H9 (cell line): Measurements from ENCODE around the gene ETV6. TPM values are rescaled to one million over a fixed set of nuclear protein-coding genes. Genes with fewer than 3 reads are reported as not detected.

Experiments used
- DNase-seq: peaks from one replicate; pipeline ENCODE4 v3.0.0-alpha.2; 2017
- H2AFZ ChIP-seq: one replicate; pipeline ENCODE4 v1.6.1; 2013; ENCODE audit warnings: mild to moderate bottlenecking, low read length, control low read depth, moderate library complexity
- H2AK5ac ChIP-seq: 2 replicates; pipeline ENCODE4 v1.6.1; 2013; ENCODE audit warnings: low read length, control low read depth, mixed read lengths; ENCODE audit not compliant: insufficient read length
- H2BK120ac ChIP-seq: one replicate; pipeline ENCODE4 v1.6.1; 2013; ENCODE audit warnings: low read depth, mild to moderate bottlenecking, low read length, control low read depth, inconsistent platforms; ENCODE audit not compliant: poor library complexity, severe bottlenecking
- H2BK12ac ChIP-seq: 2 replicates; pipeline ENCODE4 v1.6.1; 2013; ENCODE audit warnings: low read length, control low read depth, mixed read lengths, low read depth; ENCODE audit not compliant: insufficient read length
- H2BK15ac ChIP-seq: 2 replicates; pipeline ENCODE4 v1.6.1; 2013; ENCODE audit warnings: low read depth, low read length, control low read depth
- H2BK20ac ChIP-seq: one replicate; pipeline ENCODE4 v1.6.1; 2013; ENCODE audit warnings: low read depth, mild to moderate bottlenecking, low read length, control low read depth, inconsistent platforms; ENCODE audit not compliant: poor library complexity, severe bottlenecking
- H2BK5ac ChIP-seq: 2 replicates; pipeline ENCODE4 v1.6.1; 2013; ENCODE audit warnings: low read length, control low read depth, mixed read lengths; ENCODE audit not compliant: insufficient read length
- H3K14ac ChIP-seq: 2 replicates; pipeline ENCODE4 v1.6.1; 2013; ENCODE audit warnings: low read length, control low read depth; ENCODE audit not compliant: insufficient read depth
- H3K18ac ChIP-seq: 2 replicates; pipeline ENCODE4 v1.6.1; 2013; ENCODE audit warnings: low read depth, mild to moderate bottlenecking, mixed read lengths, low read length, control low read depth; ENCODE audit not compliant: insufficient read length
- H3K23ac ChIP-seq: 2 replicates; pipeline ENCODE4 v1.6.1; 2013; ENCODE audit warnings: low read length, control low read depth, mixed read lengths, low read depth; ENCODE audit not compliant: insufficient read length
- H3K23me2 ChIP-seq: 2 replicates; pipeline ENCODE4 v1.6.1; 2013; ENCODE audit warnings: low read depth, mild to moderate bottlenecking, mixed read lengths, low read length, control low read depth; ENCODE audit not compliant: insufficient read length, poor library complexity, severe bottlenecking
- H3K27ac ChIP-seq: 2 replicates; pipeline ENCODE4 v1.5.1; 2013; ENCODE audit warnings: low read length, control low read depth, mixed read lengths, low read depth; ENCODE audit not compliant: insufficient read length
- H3K27me3 ChIP-seq: 2 replicates; pipeline ENCODE4 v1.6.1; 2013; ENCODE audit warnings: low read length, control low read depth, inconsistent platforms; ENCODE audit not compliant: insufficient read depth
- H3K4ac ChIP-seq: 2 replicates; pipeline ENCODE4 v1.6.1; 2013; ENCODE audit warnings: low read depth, mild to moderate bottlenecking, control low read depth, inconsistent platforms, low read length, moderate library complexity
- H3K4me1 ChIP-seq: 2 replicates; pipeline ENCODE4 v1.6.1; 2013; ENCODE audit warnings: low read length, control low read depth, inconsistent platforms; ENCODE audit not compliant: insufficient read depth
- H3K4me2 ChIP-seq: 2 replicates; pipeline ENCODE4 v1.6.1; 2013; ENCODE audit warnings: low read length, control low read depth, mixed read lengths; ENCODE audit not compliant: insufficient read length, insufficient read depth
- H3K56ac ChIP-seq: 2 replicates; pipeline ENCODE4 v1.6.1; 2013; ENCODE audit warnings: low read depth, mild to moderate bottlenecking, mixed read lengths, low read length, control low read depth; ENCODE audit not compliant: insufficient read length
- H3K79me1 ChIP-seq: 2 replicates; pipeline ENCODE4 v1.6.1; 2013; ENCODE audit warnings: low read depth, mild to moderate bottlenecking, moderate library complexity, low read length, control low read depth, inconsistent platforms; ENCODE audit not compliant: insufficient read depth, poor library complexity, severe bottlenecking
- H3K79me2 ChIP-seq: 2 replicates; pipeline ENCODE4 v1.6.1; 2013; ENCODE audit warnings: low read length, control low read depth, inconsistent platforms; ENCODE audit not compliant: insufficient read depth
- H3K9ac ChIP-seq: 2 replicates; pipeline ENCODE4 v1.6.1; 2013; ENCODE audit warnings: low read length, control low read depth, mixed read lengths; ENCODE audit not compliant: insufficient read length; ENCODE audit errors: extremely low read depth
- H3K9me3 ChIP-seq: one replicate; pipeline ENCODE4 v1.6.1; 2013; ENCODE audit warnings: low read depth, low read length, inconsistent platforms; ENCODE audit not compliant: control insufficient read depth
- H3T11ph ChIP-seq: one replicate; pipeline ENCODE4 v1.6.1; 2013; ENCODE audit warnings: mild to moderate bottlenecking, low read length, control low read depth, inconsistent platforms
- H4K20me1 ChIP-seq: one replicate; pipeline ENCODE4 v1.6.1; 2013; ENCODE audit not compliant: control insufficient read depth, insufficient read length, insufficient read depth
- H4K5ac ChIP-seq: 2 replicates; pipeline ENCODE4 v1.6.1; 2013; ENCODE audit warnings: low read depth, mild to moderate bottlenecking, mixed read lengths, low read length, control low read depth; ENCODE audit not compliant: insufficient read length
- H4K8ac ChIP-seq: replicated peaks from 2 replicates; pipeline ENCODE4 v1.6.1; 2013; ENCODE audit warnings: low read length, control low read depth, mixed read lengths, low read depth; ENCODE audit not compliant: insufficient read length
- H4K91ac ChIP-seq: 2 replicates; pipeline ENCODE4 v1.6.1; 2013; ENCODE audit warnings: low read depth, mild to moderate bottlenecking, moderate library complexity, mixed read lengths, low read length, control low read depth; ENCODE audit not compliant: insufficient read length
- H3K27ac Mint-ChIP-seq, 3 experiments: 2 replicates in 2 of 3; 3 replicates in 1 of 3; pipeline ENCODE4 v1.8.0; 2020 to 2021; ENCODE audit warnings: mixed read lengths in 3 of 3, mild to moderate bottlenecking in 1 of 3, moderate library complexity in 1 of 3
- H3K27me3 Mint-ChIP-seq: 2 replicates; pipeline ENCODE4 v1.8.0; 2021; ENCODE audit warnings: low read depth, mild to moderate bottlenecking, moderate library complexity, mixed read lengths
- H3K36me3 Mint-ChIP-seq, 3 experiments: 2 replicates in 2 of 3; 3 replicates in 1 of 3; pipeline ENCODE4 v1.8.0; 2020 to 2021; ENCODE audit warnings: low read depth in 3 of 3, mixed read lengths in 3 of 3; ENCODE audit not compliant: insufficient read depth in 1 of 3
- H3K4me1 Mint-ChIP-seq, 2 experiments: 2 replicates each; pipeline ENCODE4 v1.8.0; 2020; ENCODE audit warnings: mixed read lengths in 2 of 2
- H3K4me3 Mint-ChIP-seq, 2 experiments: 2 replicates in 1 of 2; 3 replicates in 1 of 2; pipeline ENCODE4 v1.8.0; 2020 to 2021; ENCODE audit warnings: mild to moderate bottlenecking in 2 of 2, mixed read lengths in 2 of 2, moderate library complexity in 1 of 2
- H3K9me3 Mint-ChIP-seq, 2 experiments: 2 replicates in 1 of 2; 3 replicates in 1 of 2; pipeline ENCODE4 v1.8.0; 2020; ENCODE audit warnings: mild to moderate bottlenecking in 2 of 2, mixed read lengths in 2 of 2, moderate library complexity in 1 of 2
- whole genome bisulfite sequencing: extraction: QIAGEN DNeasy Blood & Tissue Kit; methylation state at CpG from one replicate; pipeline ENCODE4 v1.1.7; 2013; ENCODE audit warnings: missing lambda C conversion rate, low lambda C conversion rate, mixed read lengths; ENCODE audit not compliant: insufficient read length; ENCODE audit errors: extremely low coverage; 5-methylcytosine and 5-hydroxymethylcytosine counted together
- total RNA-seq: library from RNA; stranded (reverse); gene quantifications from 2 replicates; pipeline ENCODE4 v1.2.1, GENCODE V29; 2021
- TF ChIP-seq, protein P1 (sequence below): fragments of 200-600 bp; sonication (generic); conservative IDR thresholded peaks from 3 replicates; pipeline ENCODE4 v1.8.0; 2021; ENCODE audit warnings: antibody characterized with exemption, mild to moderate bottlenecking

The ETV6 gene
- total RNA-seq, 1 experiment from 2014 or later: 28.7 TPM

- no peaks in the 10 kb centered on the region for H3K79me2 ChIP-seq
- H2AFZ ChIP-seq: no peak overlapping the region
- no peaks in the 10 kb centered on the region; a peak in 1 of 7 replicates for H3K36me3 Mint-ChIP-seq
- H2BK20ac ChIP-seq: no peak overlapping the region
- no peak overlapping the region for H2BK12ac ChIP-seq
- no peak for DNase-seq
- no peaks in the 10 kb centered on the region for H3K27me3 ChIP-seq
- no peak overlapping the region for H2BK120ac ChIP-seq
- no peaks in the 10 kb centered on the region for H3K23me2 ChIP-seq
- no peak overlapping the region for H4K91ac ChIP-seq
- no peak overlapping the region for H3K9ac ChIP-seq
- H3K4me3 Mint-ChIP-seq: no peak overlapping the region
- no peak overlapping the region for H3K27ac ChIP-seq
- no peak overlapping the region for H4K5ac ChIP-seq
- no peaks in the 10 kb centered on the region for H3K9me3 ChIP-seq
- TF ChIP-seq, protein P1, sequence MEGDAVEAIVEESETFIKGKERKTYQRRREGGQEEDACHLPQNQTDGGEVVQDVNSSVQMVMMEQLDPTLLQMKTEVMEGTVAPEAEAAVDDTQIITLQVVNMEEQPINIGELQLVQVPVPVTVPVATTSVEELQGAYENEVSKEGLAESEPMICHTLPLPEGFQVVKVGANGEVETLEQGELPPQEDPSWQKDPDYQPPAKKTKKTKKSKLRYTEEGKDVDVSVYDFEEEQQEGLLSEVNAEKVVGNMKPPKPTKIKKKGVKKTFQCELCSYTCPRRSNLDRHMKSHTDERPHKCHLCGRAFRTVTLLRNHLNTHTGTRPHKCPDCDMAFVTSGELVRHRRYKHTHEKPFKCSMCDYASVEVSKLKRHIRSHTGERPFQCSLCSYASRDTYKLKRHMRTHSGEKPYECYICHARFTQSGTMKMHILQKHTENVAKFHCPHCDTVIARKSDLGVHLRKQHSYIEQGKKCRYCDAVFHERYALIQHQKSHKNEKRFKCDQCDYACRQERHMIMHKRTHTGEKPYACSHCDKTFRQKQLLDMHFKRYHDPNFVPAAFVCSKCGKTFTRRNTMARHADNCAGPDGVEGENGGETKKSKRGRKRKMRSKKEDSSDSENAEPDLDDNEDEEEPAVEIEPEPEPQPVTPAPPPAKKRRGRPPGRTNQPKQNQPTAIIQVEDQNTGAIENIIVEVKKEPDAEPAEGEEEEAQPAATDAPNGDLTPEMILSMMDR: no peak
- no peaks in the 10 kb centered on the region for H3K27me3 Mint-ChIP-seq
- no peaks in the 10 kb centered on the region for H4K20me1 ChIP-seq
- H3K14ac ChIP-seq: no peak overlapping the region
- H3K4me1 ChIP-seq: peaks cover 6% of the 10 kb centered on the region; the same call in 1 of the 2 replicates
- no CpG with 5 or more reads among the region's 1 CpG for WGBS
- H2AK5ac ChIP-seq: no peak overlapping the region
- no peak overlapping the region for H3K4ac ChIP-seq
- H2BK5ac ChIP-seq: no peak overlapping the region
- no peak overlapping the region for H3K23ac ChIP-seq
- no peak overlapping the region for H3K56ac ChIP-seq
- H3K18ac ChIP-seq: no peak overlapping the region
- no peak overlapping the region for H4K8ac ChIP-seq
- peaks cover 36 to 39% of the 10 kb centered on the region in 2 experiments for H3K4me1 Mint-ChIP-seq
- H3K79me1 ChIP-seq: no peaks in the 10 kb centered on the region
- H3K9me3 Mint-ChIP-seq: 0 out of 5 replicates have a peak, but pooled peaks cover 0 to 3% of the 10 kb centered on the region in 2 experiments
- no peak overlapping the region for H2BK15ac ChIP-seq
- H3K27ac Mint-ChIP-seq: peak overlapping the region in 1 of 3 experiments; percentile 73; a peak in 1 of 7 replicates
- H3K4me2 ChIP-seq: no peak overlapping the region
- no peak overlapping the region for H3T11ph ChIP-seq
Measured at GRCh38 chr12:11601647-11602046, 47.8 kb upstream of the ETV6 start.
